Measurements from ENCODE around the gene ANK3.

Gene ANK3

GRCh38 chr10:60137292-60137992 lies 252.2 kb downstream of the ANK3 start:
- H3K4me3 ChIP-seq (ENCODE audit: low read depth, low read length), result no peak overlapping the region
- no peak for DNase-seq (ENCODE audit: low read depth)

DNA sequence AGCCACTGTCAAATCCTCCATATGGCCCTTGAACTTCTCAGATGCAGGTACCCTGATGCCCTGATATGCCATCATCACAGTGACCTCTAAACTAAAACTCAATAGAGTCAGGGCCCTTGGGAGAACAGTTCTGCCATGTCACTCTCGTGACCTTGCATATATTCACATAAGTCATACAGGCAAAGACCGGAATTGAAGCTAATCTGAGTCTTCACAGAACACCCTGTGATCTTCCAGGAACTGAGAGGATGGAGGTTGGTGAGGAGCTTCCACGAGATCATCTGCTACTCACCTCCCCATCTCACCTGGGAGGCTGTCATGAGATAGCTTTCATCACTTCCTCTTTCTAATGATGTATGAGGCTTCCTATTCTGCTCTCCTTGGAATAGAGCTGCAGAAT lies 254.7 kb downstream of the ANK3 start:
- no peak for DNase-seq (ENCODE audit: low read depth)
- no peak for TF ChIP-seq MAX (IDR thresholded peaks at IDR 0.05; ENCODE audit: low read depth, low read length)
- TF ChIP-seq, protein P1, sequence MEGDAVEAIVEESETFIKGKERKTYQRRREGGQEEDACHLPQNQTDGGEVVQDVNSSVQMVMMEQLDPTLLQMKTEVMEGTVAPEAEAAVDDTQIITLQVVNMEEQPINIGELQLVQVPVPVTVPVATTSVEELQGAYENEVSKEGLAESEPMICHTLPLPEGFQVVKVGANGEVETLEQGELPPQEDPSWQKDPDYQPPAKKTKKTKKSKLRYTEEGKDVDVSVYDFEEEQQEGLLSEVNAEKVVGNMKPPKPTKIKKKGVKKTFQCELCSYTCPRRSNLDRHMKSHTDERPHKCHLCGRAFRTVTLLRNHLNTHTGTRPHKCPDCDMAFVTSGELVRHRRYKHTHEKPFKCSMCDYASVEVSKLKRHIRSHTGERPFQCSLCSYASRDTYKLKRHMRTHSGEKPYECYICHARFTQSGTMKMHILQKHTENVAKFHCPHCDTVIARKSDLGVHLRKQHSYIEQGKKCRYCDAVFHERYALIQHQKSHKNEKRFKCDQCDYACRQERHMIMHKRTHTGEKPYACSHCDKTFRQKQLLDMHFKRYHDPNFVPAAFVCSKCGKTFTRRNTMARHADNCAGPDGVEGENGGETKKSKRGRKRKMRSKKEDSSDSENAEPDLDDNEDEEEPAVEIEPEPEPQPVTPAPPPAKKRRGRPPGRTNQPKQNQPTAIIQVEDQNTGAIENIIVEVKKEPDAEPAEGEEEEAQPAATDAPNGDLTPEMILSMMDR (IDR thresholded peaks at IDR 0.05; ENCODE audit: low read depth, low read length), result no peak
- no peak for TF ChIP-seq POLR2A (IDR thresholded peaks at IDR 0.05; ENCODE audit: extremely low read depth, insufficient read length)
- no peak for TF ChIP-seq MYC (IDR thresholded peaks at IDR 0.05; ENCODE audit: low read depth, low read length)
- H3K4me3 ChIP-seq (ENCODE audit: low read depth, low read length), result no peak overlapping the region

More at GRCh38 chr10:60137292-60137992, 252.2 kb downstream of the ANK3 start:
- TF ChIP-seq MAX (IDR thresholded peaks at IDR 0.05; ENCODE audit: low read depth, low read length), result no peak
- TF ChIP-seq, protein P1 (IDR thresholded peaks at IDR 0.05; ENCODE audit: low read depth, low read length), result no peak
- no peak for TF ChIP-seq MYC (IDR thresholded peaks at IDR 0.05; ENCODE audit: low read depth, low read length)
- TF ChIP-seq POLR2A (IDR thresholded peaks at IDR 0.05; ENCODE audit: extremely low read depth, insufficient read length), result no peak

DNA sequence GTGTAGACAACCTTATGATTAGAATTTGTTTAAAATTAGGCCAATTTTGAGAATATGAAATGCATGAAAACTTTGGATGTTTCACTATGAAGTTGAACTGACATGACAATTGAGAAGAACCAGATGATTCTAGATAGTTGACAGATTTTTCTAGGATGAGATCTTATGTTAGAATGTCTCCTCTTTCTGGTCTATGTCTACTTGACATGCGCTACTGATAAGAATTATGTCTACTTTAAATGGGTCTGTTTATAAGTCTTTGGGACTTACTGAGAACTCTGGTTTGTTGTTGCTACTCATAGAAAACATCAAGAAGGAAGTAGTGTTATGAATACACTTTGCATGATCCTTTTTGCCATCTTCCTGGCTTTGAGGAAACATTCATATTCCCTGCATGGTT lies 255.1 kb downstream of the ANK3 start:
- TF ChIP-seq POLR2A (IDR thresholded peaks at IDR 0.05; ENCODE audit: extremely low read depth, insufficient read length) (no peak), MYC (IDR thresholded peaks at IDR 0.05; ENCODE audit: low read depth, low read length) (no peak), MAX (IDR thresholded peaks at IDR 0.05; ENCODE audit: low read depth, low read length) (no peak)
- TF ChIP-seq, protein P1 (IDR thresholded peaks at IDR 0.05; ENCODE audit: low read depth, low read length), result no peak
- H3K4me3 ChIP-seq (ENCODE audit: low read depth, low read length), result no peak overlapping the region
- DNase-seq (ENCODE audit: low read depth), result no peak

DNA sequence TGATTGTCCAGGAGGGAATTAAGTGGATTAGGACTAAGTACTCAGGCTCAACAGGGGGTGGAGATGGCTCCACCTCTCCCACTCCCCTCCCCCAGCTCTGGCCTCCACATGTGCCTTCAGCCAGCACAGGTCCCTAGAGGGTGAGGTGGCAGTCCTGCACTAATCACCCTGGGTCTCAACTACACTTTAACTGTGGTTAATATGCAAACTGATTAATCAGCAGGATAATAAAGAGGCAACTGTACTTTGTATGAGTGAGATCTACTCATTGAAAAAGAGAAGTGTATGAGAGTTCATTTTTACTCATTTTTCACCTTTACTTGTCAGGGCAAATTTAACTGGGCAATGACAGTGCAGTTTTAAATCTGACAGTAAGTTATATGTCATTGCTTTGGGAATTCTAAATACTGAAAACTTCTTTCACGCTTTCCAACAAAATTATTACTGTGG lies 259.5 kb downstream of the ANK3 start:
- no peak overlapping the region for H3K4me3 ChIP-seq (ENCODE audit: low read depth, low read length)
- DNase-seq (ENCODE audit: low read depth), result peak; percentile 5
- TF ChIP-seq POLR2A (IDR thresholded peaks at IDR 0.05; ENCODE audit: extremely low read depth, insufficient read length), result no peak

DNA sequence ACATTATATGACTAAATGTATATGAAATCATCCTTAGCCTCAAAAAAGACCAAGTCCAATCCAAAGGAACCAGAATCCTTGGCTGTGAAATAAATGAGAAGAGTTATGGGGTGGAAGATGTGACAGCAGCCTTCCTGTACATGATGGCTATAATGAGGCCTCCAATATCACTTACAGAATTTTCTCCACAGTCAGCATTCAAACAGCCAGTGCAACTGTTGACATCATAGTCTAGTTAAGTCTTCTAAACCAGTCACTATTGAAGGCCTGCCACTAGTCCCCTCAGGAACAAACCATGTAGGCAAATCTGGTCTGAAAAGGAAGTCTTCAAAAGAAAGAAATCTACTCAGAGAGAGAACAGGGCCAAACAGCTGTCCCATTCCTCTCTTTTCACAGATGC lies 263.8 kb downstream of the ANK3 start:
- H3K4me3 ChIP-seq (ENCODE audit: low read depth, low read length), result no peak overlapping the region
- DNase-seq (ENCODE audit: low read depth), result no peak
- TF ChIP-seq MYC (IDR thresholded peaks at IDR 0.05; ENCODE audit: low read depth, low read length) (no peak), MAX (IDR thresholded peaks at IDR 0.05; ENCODE audit: low read depth, low read length) (no peak), POLR2A (IDR thresholded peaks at IDR 0.05; ENCODE audit: extremely low read depth, insufficient read length) (no peak)
- TF ChIP-seq, protein P1 (IDR thresholded peaks at IDR 0.05; ENCODE audit: low read depth, low read length), result no peak

- no peak for DNase-seq (ENCODE audit: low read depth)
- H3K4me3 ChIP-seq (ENCODE audit: low read depth, low read length), result no peak overlapping the region
- no peak for TF ChIP-seq MAX (IDR thresholded peaks at IDR 0.05; ENCODE audit: low read depth, low read length)
Measured at GRCh38 chr10:60124536-60124935, 265.1 kb downstream of the ANK3 start.

DNA sequence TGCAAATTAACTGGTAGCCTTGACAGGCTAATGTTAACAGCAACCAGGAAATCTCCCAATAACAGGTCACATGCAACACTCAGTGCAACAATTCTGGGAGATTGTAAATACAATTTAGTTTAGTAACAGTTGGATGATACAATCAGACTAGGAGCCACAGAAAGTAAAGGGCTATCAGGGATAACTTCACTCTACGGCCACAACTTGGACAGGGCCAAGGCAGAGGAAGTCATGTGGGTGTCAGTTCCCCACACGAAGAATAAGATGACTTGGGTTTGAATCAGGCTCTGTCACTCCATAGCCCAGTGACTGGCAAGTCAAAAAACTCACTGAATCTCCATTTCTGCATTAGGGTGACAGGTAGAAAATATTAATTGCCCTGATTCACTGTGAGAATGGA lies 266.0 kb downstream of the ANK3 start:
- H3K4me3 ChIP-seq (ENCODE audit: low read depth, low read length), result no peak overlapping the region
- TF ChIP-seq, protein P1 (IDR thresholded peaks at IDR 0.05; ENCODE audit: low read depth, low read length), result no peak
- TF ChIP-seq MAX (IDR thresholded peaks at IDR 0.05; ENCODE audit: low read depth, low read length), result no peak
- TF ChIP-seq MYC (IDR thresholded peaks at IDR 0.05; ENCODE audit: low read depth, low read length), result no peak
- TF ChIP-seq POLR2A (IDR thresholded peaks at IDR 0.05; ENCODE audit: extremely low read depth, insufficient read length), result no peak
- DNase-seq (ENCODE audit: low read depth), result no peak
